Measurements from ENCODE around the gene SH3RF3. TPM values are rescaled to one million over a fixed set of nuclear protein-coding genes. Genes with fewer than 3 reads are reported as not detected.

SH3RF3 gene
- total and polyA plus RNA-seq, 2 of the 13 experiments (the other 11 are each of a cell fraction or from before 2014, with no cell fraction given): 0.04 TPM; not detected in 1

GRCh38 chr2:109545828-109546713 is 417.1 kb downstream of the SH3RF3 start (continued):
- TF ChIP-seq YY1 (IDR thresholded peaks at IDR 0.05; ENCODE audit: insufficient read depth, insufficient replicate concordance, low read depth, low read length): no peak
- no peak for TF ChIP-seq ZNF646 (CRISPR knock-in tag; IDR thresholded peaks at IDR 0.05)
- no peak for TF ChIP-seq ZNF878 (CRISPR knock-in tag; IDR thresholded peaks at IDR 0.05)
- no peak for TF ChIP-seq ZNF354B (CRISPR knock-in tag; IDR thresholded peaks at IDR 0.05)
- TF ChIP-seq FOXK2 (IDR thresholded peaks at IDR 0.05): no peak
- no peak for TF ChIP-seq PAX8 (CRISPR knock-in tag; IDR thresholded peaks at IDR 0.05; ENCODE audit: borderline replicate concordance)
- TF ChIP-seq ZNF777 (CRISPR knock-in tag; IDR thresholded peaks at IDR 0.05): no peak
- no peak for TF ChIP-seq ATAD3A (CRISPR knock-in tag; IDR thresholded peaks at IDR 0.05)
- TF ChIP-seq, protein P1, sequence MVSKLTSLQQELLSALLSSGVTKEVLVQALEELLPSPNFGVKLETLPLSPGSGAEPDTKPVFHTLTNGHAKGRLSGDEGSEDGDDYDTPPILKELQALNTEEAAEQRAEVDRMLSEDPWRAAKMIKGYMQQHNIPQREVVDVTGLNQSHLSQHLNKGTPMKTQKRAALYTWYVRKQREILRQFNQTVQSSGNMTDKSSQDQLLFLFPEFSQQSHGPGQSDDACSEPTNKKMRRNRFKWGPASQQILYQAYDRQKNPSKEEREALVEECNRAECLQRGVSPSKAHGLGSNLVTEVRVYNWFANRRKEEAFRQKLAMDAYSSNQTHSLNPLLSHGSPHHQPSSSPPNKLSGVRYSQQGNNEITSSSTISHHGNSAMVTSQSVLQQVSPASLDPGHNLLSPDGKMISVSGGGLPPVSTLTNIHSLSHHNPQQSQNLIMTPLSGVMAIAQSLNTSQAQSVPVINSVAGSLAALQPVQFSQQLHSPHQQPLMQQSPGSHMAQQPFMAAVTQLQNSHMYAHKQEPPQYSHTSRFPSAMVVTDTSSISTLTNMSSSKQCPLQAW (CRISPR knock-in tag; IDR thresholded peaks at IDR 0.05): peak; percentile 81
- TF ChIP-seq, protein P2, sequence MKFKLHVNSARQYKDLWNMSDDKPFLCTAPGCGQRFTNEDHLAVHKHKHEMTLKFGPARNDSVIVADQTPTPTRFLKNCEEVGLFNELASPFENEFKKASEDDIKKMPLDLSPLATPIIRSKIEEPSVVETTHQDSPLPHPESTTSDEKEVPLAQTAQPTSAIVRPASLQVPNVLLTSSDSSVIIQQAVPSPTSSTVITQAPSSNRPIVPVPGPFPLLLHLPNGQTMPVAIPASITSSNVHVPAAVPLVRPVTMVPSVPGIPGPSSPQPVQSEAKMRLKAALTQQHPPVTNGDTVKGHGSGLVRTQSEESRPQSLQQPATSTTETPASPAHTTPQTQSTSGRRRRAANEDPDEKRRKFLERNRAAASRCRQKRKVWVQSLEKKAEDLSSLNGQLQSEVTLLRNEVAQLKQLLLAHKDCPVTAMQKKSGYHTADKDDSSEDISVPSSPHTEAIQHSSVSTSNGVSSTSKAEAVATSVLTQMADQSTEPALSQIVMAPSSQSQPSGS (CRISPR knock-in tag; IDR thresholded peaks at IDR 0.05): peak; percentile 48; the same call in 1 of the 2 replicates
- no peak for TF ChIP-seq DMTF1 (CRISPR knock-in tag; IDR thresholded peaks at IDR 0.05)
- no peak for TF ChIP-seq KDM1A (CRISPR knock-in tag; IDR thresholded peaks at IDR 0.05)
- TF ChIP-seq, protein P3, sequence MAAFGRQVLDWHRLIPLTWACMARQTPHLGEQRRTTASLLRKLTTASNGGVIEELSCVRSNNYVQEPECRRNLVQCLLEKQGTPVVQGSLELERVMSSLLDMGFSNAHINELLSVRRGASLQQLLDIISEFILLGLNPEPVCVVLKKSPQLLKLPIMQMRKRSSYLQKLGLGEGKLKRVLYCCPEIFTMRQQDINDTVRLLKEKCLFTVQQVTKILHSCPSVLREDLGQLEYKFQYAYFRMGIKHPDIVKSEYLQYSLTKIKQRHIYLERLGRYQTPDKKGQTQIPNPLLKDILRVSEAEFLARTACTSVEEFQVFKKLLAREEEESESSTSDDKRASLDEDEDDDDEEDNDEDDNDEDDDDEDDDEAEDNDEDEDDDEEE (CRISPR knock-in tag; IDR thresholded peaks at IDR 0.05): no peak
- TF ChIP-seq ZSCAN31 (CRISPR knock-in tag; IDR thresholded peaks at IDR 0.05; ENCODE audit: low read depth): no peak
